ENCODE results near the gene PPARD.
"Not testable (repeated sequence)": the region's sequence is repeated elsewhere in the genome, so short reads cannot be mapped to it uniquely, and the experiment has no call there.

Gene PPARD

GRCh38 chr6:35413911-35414310 lies 71.6 kb downstream of the PPARD start:
- no peak for DNase-seq

- DNase-seq = no peak
Observed at GRCh38 chr6:35415065-35415891, 72.9 kb downstream of the PPARD start.

- DNase-seq = no peak
Observed at GRCh38 chr6:35417979-35418661, 75.8 kb downstream of the PPARD start.

- no peak for DNase-seq
Observed at GRCh38 chr6:35419417-35419816, 77.1 kb downstream of the PPARD start.

GRCh38 chr6:35419961-35420360 lies 77.6 kb downstream of the PPARD start:
- no peak for DNase-seq

GRCh38 chr6:35425284-35425683 lies 82.9 kb downstream of the PPARD start:
- no peak for DNase-seq

- DNase-seq = no peak
Observed at GRCh38 chr6:35426074-35426473, 83.7 kb downstream of the PPARD start.

- DNase-seq = no peak
Observed at GRCh38 chr6:35427435-35427834, 85.1 kb downstream of the PPARD start.

GRCh38 chr6:35427851-35428321 lies 85.5 kb downstream of the PPARD start:
- no peak for DNase-seq

GRCh38 chr6:35428421-35429149 lies 86.2 kb downstream of the PPARD start:
- no peak for DNase-seq

- DNase-seq = no peak
Observed at GRCh38 chr6:35429463-35429862, 87.1 kb downstream of the PPARD start.

GRCh38 chr6:35432291-35432690 lies 89.9 kb downstream of the PPARD start:
- no peak for DNase-seq

- DNase-seq = not testable (repeated sequence)
Observed at GRCh38 chr6:35432702-35433101, 90.3 kb downstream of the PPARD start.

- no peak for DNase-seq
Observed at GRCh38 chr6:35435074-35435837, 92.9 kb downstream of the PPARD start.

- no peak for DNase-seq
Observed at GRCh38 chr6:35436071-35436857, 93.9 kb downstream of the PPARD start.

GRCh38 chr6:35438378-35439065 lies 96.2 kb downstream of the PPARD start:
- not testable (repeated sequence) for DNase-seq

GRCh38 chr6:35439308-35439707 lies 97.0 kb downstream of the PPARD start:
- DNase-seq = no peak

- DNase-seq = no peak
Observed at GRCh38 chr6:35441205-35441604, 98.8 kb downstream of the PPARD start.

- no peak for DNase-seq
Observed at GRCh38 chr6:35441642-35442041, 99.3 kb downstream of the PPARD start.

- DNase-seq = no peak
Observed at GRCh38 chr6:35442693-35443092, 100.3 kb downstream of the PPARD start.

- no peak for DNase-seq
Observed at GRCh38 chr6:35443341-35444030, 101.1 kb downstream of the PPARD start.
